ENCODE data around the gene DRC1. TPM values are rescaled to one million over a fixed set of nuclear protein-coding genes. Genes with fewer than 3 reads are reported as not detected.

DRC1 gene
- total RNA-seq, 1 experiment from 2014 or later: 0.18 TPM

- CTCF ChIA-PET: interaction anchor here (0.7 kb wide), 1 partner anchor 814 kb away, joined by 11 read pairs; no protein-coding TSS in a partner anchor
- TF ChIP-seq, protein P1, sequence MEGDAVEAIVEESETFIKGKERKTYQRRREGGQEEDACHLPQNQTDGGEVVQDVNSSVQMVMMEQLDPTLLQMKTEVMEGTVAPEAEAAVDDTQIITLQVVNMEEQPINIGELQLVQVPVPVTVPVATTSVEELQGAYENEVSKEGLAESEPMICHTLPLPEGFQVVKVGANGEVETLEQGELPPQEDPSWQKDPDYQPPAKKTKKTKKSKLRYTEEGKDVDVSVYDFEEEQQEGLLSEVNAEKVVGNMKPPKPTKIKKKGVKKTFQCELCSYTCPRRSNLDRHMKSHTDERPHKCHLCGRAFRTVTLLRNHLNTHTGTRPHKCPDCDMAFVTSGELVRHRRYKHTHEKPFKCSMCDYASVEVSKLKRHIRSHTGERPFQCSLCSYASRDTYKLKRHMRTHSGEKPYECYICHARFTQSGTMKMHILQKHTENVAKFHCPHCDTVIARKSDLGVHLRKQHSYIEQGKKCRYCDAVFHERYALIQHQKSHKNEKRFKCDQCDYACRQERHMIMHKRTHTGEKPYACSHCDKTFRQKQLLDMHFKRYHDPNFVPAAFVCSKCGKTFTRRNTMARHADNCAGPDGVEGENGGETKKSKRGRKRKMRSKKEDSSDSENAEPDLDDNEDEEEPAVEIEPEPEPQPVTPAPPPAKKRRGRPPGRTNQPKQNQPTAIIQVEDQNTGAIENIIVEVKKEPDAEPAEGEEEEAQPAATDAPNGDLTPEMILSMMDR (IDR thresholded peaks at IDR 0.05): no peak
- TF ChIP-seq TCF7L2 (IDR thresholded peaks at IDR 0.05; ENCODE audit: low read depth, low read length) (no peak), POLR2AphosphoS5 (IDR thresholded peaks at IDR 0.05; ENCODE audit: low read depth, low read length) (no peak), SIN3A (IDR thresholded peaks at IDR 0.05; ENCODE audit: borderline replicate concordance, insufficient read depth, low read depth, low read length) (no peak), REST (IDR thresholded peaks at IDR 0.05; ENCODE audit: insufficient read depth in 1 of 2, low read depth in 2 of 2, low read length in 1 of 2) (no peak)
- Histone ChIP-seq H3K4me1 (ENCODE audit: control insufficient read depth, insufficient read depth, low read length) (no peaks in the 10 kb centered on the region; the same call in 1 of the 2 replicates), H3K27ac (ENCODE audit: low read length) (no peak overlapping the region), H3K9me3 (ENCODE audit: control insufficient read depth, insufficient read depth, low read depth, low read length) (no peaks in the 10 kb centered on the region), H3K36me3 (ENCODE audit: control insufficient read depth, insufficient read depth, low read length) (no peaks in the 10 kb centered on the region), H3K4me3 (ENCODE audit: low read depth in 2 of 2, low read length in 2 of 2) (no peak overlapping the region), H3K27me3 (ENCODE audit: control insufficient read depth, insufficient read depth, low read length) (no peaks in the 10 kb centered on the region)
- in situ Hi-C loops (cut with HindIII; ENCODE audit: low pct_unique_long_range_greater_than_20kb, low sequenced_read_pairs): no loop called here
- intact Hi-C loops (cut with micrococcal nuclease; ENCODE audit: unreplicated experiment): no loop called here
- POLR2A ChIA-PET: no interaction called here
- no peak for DNase-seq (ENCODE audit: low read depth, low spot score)
- no peak for ATAC-seq
- BruUV-seq (replicated peaks): no TSS peak
Observed at GRCh38 chr2:26438526-26438925, 36.8 kb downstream of the DRC1 start.

DNA sequence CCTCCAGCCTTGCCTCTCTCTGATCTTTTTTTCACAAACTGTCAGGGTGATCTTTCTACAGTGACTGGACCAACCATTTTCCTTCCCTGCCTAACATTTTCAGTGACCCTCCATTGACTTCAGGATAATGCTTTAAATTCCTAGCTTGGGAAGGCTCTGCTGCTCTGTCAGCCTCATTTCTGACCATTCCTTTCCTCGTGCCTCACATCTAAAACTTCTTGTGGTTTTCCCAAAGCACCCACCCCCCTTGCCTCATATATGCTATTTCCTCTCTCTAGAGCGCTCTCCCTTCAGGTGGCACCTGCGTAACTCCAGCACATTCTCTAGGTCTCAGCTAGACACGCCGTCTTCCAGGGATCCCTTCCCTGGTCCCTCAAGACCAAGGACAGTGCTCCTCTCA, 37.2 kb downstream of the DRC1 start:
- H3K36me3 ChIP-seq (ENCODE audit: control insufficient read depth, insufficient read depth, low read length): no peaks in the 10 kb centered on the region
- no peaks in the 10 kb centered on the region; the same call in 1 of the 2 replicates for H3K4me1 ChIP-seq (ENCODE audit: control insufficient read depth, insufficient read depth, low read length)
- no peaks in the 10 kb centered on the region for H3K27me3 ChIP-seq (ENCODE audit: control insufficient read depth, insufficient read depth, low read length)
- no peaks in the 10 kb centered on the region for H3K9me3 ChIP-seq (ENCODE audit: control insufficient read depth, insufficient read depth, low read depth, low read length)
- no peak for TF ChIP-seq REST (IDR thresholded peaks at IDR 0.05; ENCODE audit: insufficient read depth in 1 of 2, low read depth in 2 of 2, low read length in 1 of 2)
- no peak for TF ChIP-seq SIN3A (IDR thresholded peaks at IDR 0.05; ENCODE audit: borderline replicate concordance, insufficient read depth, low read depth, low read length)
- TF ChIP-seq POLR2AphosphoS5 (IDR thresholded peaks at IDR 0.05; ENCODE audit: low read depth, low read length): no peak
- TF ChIP-seq TCF7L2 (IDR thresholded peaks at IDR 0.05; ENCODE audit: low read depth, low read length): no peak
- TF ChIP-seq, protein P1 (IDR thresholded peaks at IDR 0.05): no peak
- in situ Hi-C loops (cut with HindIII; ENCODE audit: low pct_unique_long_range_greater_than_20kb, low sequenced_read_pairs) (no loop called here), intact Hi-C loops (cut with micrococcal nuclease; ENCODE audit: unreplicated experiment) (no loop called here)
- ChIA-PET CTCF (no interaction called here), POLR2A (no interaction called here)
- no peak overlapping the region for H3K4me3 ChIP-seq (ENCODE audit: low read depth in 2 of 2, low read length in 2 of 2)
- H3K27ac ChIP-seq (ENCODE audit: low read length): no peak overlapping the region
- no peak for DNase-seq (ENCODE audit: low read depth, low spot score)
- no TSS peak for BruUV-seq (replicated peaks)
- no peak for ATAC-seq
